Measurements from ENCODE around the gene USH2A.

DNA sequence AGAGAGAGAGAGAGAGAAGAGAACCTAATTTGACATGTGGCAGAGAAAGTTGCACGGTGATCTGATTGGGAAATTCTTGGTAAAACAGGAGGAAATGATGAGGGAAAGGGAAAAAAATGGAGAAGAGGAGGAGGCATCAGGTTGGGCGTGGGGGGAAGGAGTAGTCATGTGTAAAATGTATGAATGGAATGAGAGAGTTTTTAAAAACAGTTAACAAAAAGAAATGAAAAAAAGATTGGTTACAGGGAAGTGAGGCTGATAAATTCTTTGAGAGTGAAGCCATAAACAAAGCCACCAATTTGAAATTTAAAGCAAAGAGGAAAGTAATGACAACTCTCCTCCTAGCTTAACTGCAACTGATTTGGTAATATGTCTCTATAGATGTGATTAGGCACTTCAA, 409.2 kb downstream of the USH2A start:
- TF ChIP-seq, protein P1, sequence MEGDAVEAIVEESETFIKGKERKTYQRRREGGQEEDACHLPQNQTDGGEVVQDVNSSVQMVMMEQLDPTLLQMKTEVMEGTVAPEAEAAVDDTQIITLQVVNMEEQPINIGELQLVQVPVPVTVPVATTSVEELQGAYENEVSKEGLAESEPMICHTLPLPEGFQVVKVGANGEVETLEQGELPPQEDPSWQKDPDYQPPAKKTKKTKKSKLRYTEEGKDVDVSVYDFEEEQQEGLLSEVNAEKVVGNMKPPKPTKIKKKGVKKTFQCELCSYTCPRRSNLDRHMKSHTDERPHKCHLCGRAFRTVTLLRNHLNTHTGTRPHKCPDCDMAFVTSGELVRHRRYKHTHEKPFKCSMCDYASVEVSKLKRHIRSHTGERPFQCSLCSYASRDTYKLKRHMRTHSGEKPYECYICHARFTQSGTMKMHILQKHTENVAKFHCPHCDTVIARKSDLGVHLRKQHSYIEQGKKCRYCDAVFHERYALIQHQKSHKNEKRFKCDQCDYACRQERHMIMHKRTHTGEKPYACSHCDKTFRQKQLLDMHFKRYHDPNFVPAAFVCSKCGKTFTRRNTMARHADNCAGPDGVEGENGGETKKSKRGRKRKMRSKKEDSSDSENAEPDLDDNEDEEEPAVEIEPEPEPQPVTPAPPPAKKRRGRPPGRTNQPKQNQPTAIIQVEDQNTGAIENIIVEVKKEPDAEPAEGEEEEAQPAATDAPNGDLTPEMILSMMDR (IDR thresholded peaks at IDR 0.05) = no peak
- no peak for TF ChIP-seq POLR2A (IDR thresholded peaks at IDR 0.05)
- no peak for TF ChIP-seq EP300 (IDR thresholded peaks at IDR 0.05)
- no peak for TF ChIP-seq POLR2AphosphoS5 (IDR thresholded peaks at IDR 0.05)
